Ammon's horn (tissue), 1 donor: ENCODE measurements around the gene TRPM8.

ENCODE experiments used
- DNase-seq: peaks from one replicate; pipeline ENCODE4 v3.0.0-alpha.2; 2016; ENCODE audit warnings: low spot score

The TRPM8 gene

GRCh38 chr2:234048049-234048448, 130.9 kb downstream of the TRPM8 start:
- DNase-seq: no peak

- DNase-seq: no peak
Measured at GRCh38 chr2:234050455-234051135, 133.4 kb downstream of the TRPM8 start, which contains the start of gene SPP2. Gene SPP2 (plus strand): TSS chr2:234050702. CDS start chr2:234050787, 85 bp downstream.

GRCh38 chr2:234051374-234052070, 134.3 kb downstream of the TRPM8 start:
- no peak for DNase-seq

- DNase-seq: no peak
Measured at GRCh38 chr2:234058881-234059280, 141.7 kb downstream of the TRPM8 start.

- no peak for DNase-seq
Measured at GRCh38 chr2:234060236-234060635, 143.1 kb downstream of the TRPM8 start.

GRCh38 chr2:234061624-234062257, 144.6 kb downstream of the TRPM8 start:
- no peak for DNase-seq

GRCh38 chr2:234066587-234066986, 149.4 kb downstream of the TRPM8 start:
- DNase-seq: no peak
